Fibroblast of the aortic adventitia (primary cell): ENCODE measurements around the gene PPL. TPM values are rescaled to one million over a fixed set of nuclear protein-coding genes. Genes with fewer than 3 reads are reported as not detected.
"Not testable (repeated sequence)": the region's sequence is repeated elsewhere in the genome, so short reads cannot be mapped to it uniquely, and the experiment has no call there.

ENCODE experiments used
- DNase-seq: peaks from one replicate; pipeline ENCODE4 v3.0.0-alpha.2; 2010; ENCODE audit warnings: low read depth
- H3K4me3 ChIP-seq: 2 replicates; pipeline ENCODE4 v1.5.1; 2011; ENCODE audit warnings: low read depth, mild to moderate bottlenecking, control low read depth, low read length, moderate library complexity
- CTCF ChIP-seq: IDR thresholded peaks from 2 replicates; pipeline ENCODE4 v1.5.1; 2011; ENCODE audit warnings: mild to moderate bottlenecking, low read length, control low read depth, inconsistent platforms; ENCODE audit not compliant: insufficient read depth
- total RNA-seq: library from RNA; depleted of rRNA; stranded (reverse); fragments of >200 nt; gene quantifications from 2 replicates; pipeline ENCODE4 v1.2.3, GENCODE V29; 2012; ENCODE audit warnings: low replicate concordance

Gene PPL
- total RNA-seq, 1 donor, result 57.9 TPM

- peak within 1 kb of the TSS; percentile 70 for H3K4me3 ChIP-seq
- peak; percentile 98 for DNase-seq
- TF ChIP-seq CTCF, result no peak
These were observed 21.0 kb upstream of the PPL start, which contains the start of gene SEC14L5 for GRCh38 chr16:4957720-4958509. Gene SEC14L5 (plus strand): TSS chr16:4958330. CDS start chr16:4959324, 994 bp downstream.

DNA sequence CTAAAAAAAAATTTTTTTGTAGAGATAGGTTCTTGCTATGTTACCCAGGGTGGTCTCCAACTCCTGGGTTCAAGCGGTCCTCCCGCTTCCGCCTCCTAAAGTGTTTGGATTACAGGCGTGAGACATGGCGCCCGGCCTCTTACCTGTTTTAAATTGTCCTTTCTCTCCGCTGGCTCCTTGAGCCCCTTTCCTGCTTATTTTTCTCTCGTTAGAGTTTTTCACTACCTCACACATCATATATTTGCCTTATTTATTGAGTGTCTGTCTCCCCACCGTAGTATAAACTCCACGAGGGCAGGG is 20.4 kb upstream of the PPL start:
- H3K4me3 ChIP-seq, result peak overlapping the region; percentile 70
- DNase-seq, result no peak
- no peak for TF ChIP-seq CTCF

DNA sequence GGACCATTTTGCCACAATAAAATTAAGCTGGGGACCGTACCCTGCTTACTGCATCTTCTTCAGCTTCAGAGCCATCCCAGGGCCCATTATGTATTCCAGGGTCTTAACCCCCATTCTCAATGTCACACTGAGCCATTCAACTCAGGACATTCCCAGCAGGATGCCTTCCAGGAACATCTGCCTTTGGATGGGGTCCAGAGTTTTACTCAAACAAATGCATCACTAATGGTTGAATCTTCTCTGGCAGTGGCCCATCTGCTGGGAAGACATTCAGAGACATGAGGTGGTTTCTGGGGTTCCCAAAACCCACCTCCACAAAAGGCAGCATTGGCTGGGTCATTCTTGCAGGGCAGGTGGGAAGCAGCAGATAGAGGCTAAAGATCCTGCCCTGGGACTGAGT is 17.8 kb upstream of the PPL start:
- H3K4me3 ChIP-seq, result no peak overlapping the region
- no peak for TF ChIP-seq CTCF
- no peak for DNase-seq

DNA sequence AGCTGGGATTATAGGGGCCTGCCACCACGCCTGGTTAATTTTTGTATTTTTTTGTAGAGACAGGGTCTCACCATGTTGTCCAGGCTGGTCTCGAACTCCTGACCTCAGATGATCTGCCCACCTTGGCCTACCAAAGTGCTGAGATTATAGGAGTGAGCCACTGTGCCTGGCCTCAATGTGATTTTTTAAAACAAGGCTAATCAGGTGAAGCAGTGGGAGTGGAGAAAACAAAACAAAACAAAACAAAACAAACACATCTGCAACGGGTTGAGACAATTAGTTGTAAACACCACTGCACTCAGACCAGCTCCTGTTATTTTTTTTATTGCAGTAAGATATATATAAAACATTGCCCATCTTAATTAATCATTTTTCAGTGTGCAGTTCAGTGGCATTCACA is 14.6 kb upstream of the PPL start:
- not testable (repeated sequence) for H3K4me3 ChIP-seq, DNase-seq

DNA sequence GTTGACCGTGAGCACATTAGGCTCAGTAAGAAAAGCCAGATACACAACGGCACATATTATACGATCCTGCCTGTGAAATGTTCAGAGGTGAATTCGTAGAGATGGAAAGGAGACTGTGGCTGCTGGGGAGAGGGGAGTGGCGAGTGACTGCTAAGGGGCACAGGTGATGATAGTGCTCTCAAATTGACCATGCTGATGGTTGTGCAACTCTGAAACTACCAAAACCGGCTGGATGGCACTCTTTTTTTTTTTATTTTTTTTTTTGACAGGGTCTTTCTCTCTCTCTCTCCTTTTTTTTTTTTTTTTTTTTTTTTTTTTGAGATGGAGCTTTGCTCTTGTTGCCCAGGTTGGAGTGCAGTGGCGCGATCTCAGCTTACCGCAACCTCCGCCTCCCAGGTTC is 13.0 kb upstream of the PPL start:
- no peak for TF ChIP-seq CTCF
- DNase-seq, result no peak
- no peak overlapping the region for H3K4me3 ChIP-seq

DNA sequence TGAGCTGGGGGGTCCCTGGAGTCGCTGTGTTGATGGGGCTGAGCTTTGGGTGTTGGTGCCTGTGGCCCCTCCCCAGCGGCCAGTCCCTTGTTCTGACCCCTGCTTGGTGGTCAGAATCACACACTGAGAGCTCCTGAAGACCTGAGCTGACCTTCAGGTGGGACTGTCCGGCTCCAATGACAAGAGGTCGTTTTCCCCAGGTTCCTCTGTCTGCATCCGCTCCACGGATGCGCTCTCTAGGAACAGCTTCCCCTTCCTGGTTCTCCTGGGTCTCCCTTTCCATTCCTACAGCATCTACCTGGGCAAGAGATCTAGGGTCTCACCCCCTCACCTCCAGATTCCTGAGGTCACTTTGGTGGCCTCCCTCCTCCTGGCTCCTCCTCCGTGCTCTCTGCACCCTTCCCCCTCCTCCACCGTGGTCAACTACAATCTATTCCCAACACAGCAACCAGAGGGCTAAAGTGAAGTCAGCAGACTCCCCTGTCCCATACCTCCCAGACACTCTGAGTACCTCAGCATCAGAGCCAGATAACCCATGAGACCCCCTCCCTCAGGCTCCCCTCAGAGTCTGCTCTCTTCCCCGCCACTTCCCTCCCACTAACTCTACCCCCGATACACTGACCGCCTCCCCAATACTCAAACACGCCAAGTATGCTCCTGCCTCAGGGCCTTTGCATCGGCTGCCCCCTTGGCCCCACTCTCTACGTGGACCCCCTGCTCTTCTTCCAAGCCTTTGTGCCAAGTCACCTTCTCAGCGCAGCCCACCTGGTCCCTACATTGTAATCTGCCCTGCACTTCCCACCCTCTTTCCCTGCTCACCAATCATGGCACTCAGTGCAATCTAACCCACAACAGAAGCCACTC is 12.2 kb upstream of the PPL start:
- no peak for TF ChIP-seq CTCF
- no peak overlapping the region for H3K4me3 ChIP-seq
- no peak for DNase-seq

DNA sequence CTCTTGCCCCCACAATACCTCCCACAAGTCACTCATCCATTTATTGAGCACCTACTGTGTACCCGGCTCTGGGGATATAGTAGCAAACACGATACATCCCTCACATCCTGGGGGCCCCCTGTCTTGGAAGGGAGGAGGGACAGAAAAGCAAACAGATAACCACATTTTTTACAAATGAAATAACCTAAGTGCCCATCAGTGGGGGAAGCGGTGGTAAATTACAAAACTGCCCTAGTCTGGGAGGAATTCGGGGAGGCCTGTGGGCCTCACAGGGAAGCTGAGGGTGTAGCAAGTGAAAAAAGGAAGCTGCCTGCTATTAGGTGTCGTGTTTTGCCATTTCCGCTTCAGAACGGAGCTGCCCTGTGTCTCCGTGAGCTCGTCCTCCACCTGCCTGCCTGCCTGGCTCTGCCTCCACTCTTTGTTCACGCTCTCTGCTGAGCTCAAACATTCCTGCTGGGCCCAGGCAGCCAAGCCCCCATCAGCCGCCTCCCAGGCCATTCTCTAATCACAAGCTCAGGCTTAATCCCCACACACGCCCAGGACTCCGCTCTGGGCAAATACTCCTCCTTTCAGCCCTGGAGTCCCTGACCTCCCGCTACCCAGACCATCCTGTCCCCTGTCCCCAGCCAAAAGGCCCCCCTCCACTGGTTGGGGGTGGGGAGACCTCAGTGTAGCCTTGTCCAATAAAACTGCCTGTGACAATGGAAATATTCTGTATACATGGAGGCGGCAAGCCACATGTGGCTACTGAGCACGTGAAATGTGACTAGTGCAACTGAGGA is 11.0 kb upstream of the PPL start:
- TF ChIP-seq CTCF, result no peak
- no peak for DNase-seq

More for the DNA sequence above, 11.0 kb upstream of the PPL start:
- H3K4me3 ChIP-seq, result no peak overlapping the region
